HFFc6 (cell line): ENCODE data around the gene DEGS2. TPM values are rescaled to one million over a fixed set of nuclear protein-coding genes. Genes with fewer than 3 reads are reported as not detected.

ENCODE experiments used
- DNase-seq: peaks from one replicate; pipeline ENCODE4 v3.0.0-alpha.2; 2018
- H3K27ac Mint-ChIP-seq: 2 replicates; pipeline ENCODE4 v1.8.0; 2020; ENCODE audit warnings: mild to moderate bottlenecking, mixed read lengths
- H3K27me3 Mint-ChIP-seq: 2 replicates; pipeline ENCODE4 v1.8.0; 2021; ENCODE audit warnings: mild to moderate bottlenecking, moderate library complexity, mixed read lengths; ENCODE audit not compliant: insufficient read depth
- H3K36me3 Mint-ChIP-seq: 2 replicates; pipeline ENCODE4 v1.8.0; 2021; ENCODE audit warnings: low read depth, mixed read lengths
- H3K4me1 Mint-ChIP-seq: 2 replicates; pipeline ENCODE4 v1.8.0; 2020; ENCODE audit warnings: low read depth, mixed read lengths
- H3K4me3 Mint-ChIP-seq: 2 replicates; pipeline ENCODE4 v1.8.0; 2020; ENCODE audit warnings: mild to moderate bottlenecking, moderate library complexity, mixed read lengths
- H3K9me3 Mint-ChIP-seq: 2 replicates; pipeline ENCODE4 v1.8.0; 2020; ENCODE audit warnings: mild to moderate bottlenecking, mixed read lengths
- total RNA-seq, 6 experiments: library from RNA; stranded (reverse); fragmentation: NEBNext Ultra II Directional; extraction: Animal tissue kit (Norgen Biotek cat#: 25700); gene quantifications; 2 replicates in 1 of 6; 3 replicates in 5 of 6; pipeline ENCODE4 v1.2.3, GENCODE V29; 2021
- TF ChIP-seq, protein P1 (sequence below): fragments of 200-600 bp; sonication (generic); IDR thresholded peaks from 2 replicates; pipeline ENCODE4 v1.5.0; 2021; ENCODE audit warnings: antibody characterized with exemption, mild to moderate bottlenecking

Gene DEGS2
- total RNA-seq, 6 experiments from 2014 or later, result not detected

DNA sequence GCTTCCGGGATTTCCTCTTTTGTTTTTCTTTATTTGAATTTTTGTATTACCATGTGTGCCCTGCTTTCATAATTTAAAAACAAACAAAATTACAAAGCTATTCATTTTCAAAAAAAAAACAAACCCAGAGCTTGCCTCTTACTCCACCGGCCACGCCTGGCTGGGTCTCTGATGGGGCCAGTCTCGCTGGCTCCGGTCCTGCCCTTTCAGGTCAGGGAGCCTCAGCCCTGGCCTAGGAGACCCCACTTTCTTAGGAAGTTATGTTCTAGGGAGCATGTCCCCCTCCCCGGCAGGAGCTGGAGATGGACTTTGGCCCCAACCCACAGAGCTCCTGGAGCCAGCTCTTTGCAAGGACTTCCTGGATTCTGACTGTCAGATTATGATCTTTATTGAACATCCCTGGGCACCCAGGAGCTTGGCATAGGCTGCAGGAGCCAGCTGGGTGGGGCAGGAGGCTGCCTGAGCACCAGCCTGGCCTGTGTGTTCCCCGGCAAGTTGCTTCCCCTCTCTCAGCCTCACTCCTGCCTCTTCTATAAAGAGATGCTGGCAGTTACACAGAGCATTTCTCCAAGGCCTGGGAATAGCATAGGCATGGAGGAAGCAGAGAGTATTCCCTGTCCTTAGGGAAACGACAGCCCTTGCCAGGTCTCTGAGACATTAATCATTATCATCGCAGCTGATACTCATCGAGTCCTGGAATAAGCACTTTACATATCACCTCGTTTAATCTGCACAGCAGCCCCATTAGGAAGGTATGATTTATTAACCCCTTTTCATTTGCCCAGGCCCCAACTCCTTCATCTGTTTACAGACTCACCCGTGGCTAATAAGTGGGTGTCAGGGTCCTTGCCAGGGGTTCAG lies 3.5 kb downstream of the DEGS2 start:
- TF ChIP-seq, protein P1, sequence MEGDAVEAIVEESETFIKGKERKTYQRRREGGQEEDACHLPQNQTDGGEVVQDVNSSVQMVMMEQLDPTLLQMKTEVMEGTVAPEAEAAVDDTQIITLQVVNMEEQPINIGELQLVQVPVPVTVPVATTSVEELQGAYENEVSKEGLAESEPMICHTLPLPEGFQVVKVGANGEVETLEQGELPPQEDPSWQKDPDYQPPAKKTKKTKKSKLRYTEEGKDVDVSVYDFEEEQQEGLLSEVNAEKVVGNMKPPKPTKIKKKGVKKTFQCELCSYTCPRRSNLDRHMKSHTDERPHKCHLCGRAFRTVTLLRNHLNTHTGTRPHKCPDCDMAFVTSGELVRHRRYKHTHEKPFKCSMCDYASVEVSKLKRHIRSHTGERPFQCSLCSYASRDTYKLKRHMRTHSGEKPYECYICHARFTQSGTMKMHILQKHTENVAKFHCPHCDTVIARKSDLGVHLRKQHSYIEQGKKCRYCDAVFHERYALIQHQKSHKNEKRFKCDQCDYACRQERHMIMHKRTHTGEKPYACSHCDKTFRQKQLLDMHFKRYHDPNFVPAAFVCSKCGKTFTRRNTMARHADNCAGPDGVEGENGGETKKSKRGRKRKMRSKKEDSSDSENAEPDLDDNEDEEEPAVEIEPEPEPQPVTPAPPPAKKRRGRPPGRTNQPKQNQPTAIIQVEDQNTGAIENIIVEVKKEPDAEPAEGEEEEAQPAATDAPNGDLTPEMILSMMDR, result no peak
- DNase-seq, result no peak
- Mint-ChIP-seq H3K4me3 (no peak overlapping the region), H3K27ac (no peak overlapping the region), H3K36me3 (peaks cover 7% of the 10 kb centered on the region), H3K27me3 (peaks cover 33% of the 10 kb centered on the region), H3K9me3 (peaks cover 17% of the 10 kb centered on the region), H3K4me1 (no peaks in the 10 kb centered on the region)

DNA sequence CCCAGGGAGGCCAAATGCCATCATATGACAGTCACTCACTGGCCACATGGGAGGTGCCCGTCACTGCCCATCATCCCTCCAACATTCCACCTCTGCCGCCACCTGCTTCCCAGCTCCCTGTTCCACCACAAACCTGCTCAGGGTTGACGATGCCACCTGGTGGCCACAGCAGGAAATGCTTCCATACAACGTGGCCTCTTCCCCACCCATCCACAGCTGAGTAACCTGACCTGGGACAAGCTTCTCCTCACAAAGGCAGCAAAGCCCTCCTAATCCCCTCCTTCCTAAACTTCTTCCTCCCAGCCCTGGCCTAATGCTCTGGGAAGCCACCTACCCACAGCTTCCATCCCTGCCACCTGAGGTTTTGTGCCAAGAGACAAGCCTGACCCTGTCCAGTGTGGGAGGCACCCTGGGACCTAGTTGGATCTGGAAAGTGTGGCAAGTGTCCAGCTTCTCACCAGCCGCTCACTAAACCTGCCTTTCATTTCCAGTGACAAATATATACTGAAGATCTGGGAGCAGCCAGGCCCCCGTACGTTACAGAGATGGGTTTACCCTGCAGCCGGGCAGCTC lies 4.3 kb downstream of the DEGS2 start:
- Mint-ChIP-seq H3K4me1 (no peaks in the 10 kb centered on the region), H3K27me3 (peaks cover 26% of the 10 kb centered on the region), H3K36me3 (peaks cover 7% of the 10 kb centered on the region), H3K27ac (no peak overlapping the region), H3K9me3 (peaks cover 17% of the 10 kb centered on the region), H3K4me3 (no peak overlapping the region)
- peak; percentile 4 for DNase-seq
- TF ChIP-seq, protein P1, result peak; percentile 78

DNA sequence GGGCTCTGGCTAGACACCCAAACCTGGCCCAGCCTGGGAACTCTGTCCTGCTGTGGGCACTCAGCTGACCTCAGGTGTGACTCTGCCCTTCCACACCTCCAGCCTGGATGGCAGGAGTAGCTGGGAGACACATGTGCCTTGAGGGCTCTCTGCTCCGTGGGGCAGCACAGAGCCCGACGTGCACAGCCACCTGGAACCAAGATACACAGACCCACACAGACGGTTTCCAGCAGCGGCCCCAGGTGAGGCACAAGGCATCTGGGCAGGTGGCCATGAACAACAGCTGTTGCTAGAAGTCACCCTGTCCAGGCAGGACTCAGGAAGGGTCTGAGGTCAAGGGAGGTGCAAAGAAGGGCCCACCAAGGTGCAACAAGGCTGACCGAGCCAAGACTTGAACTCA lies 5.9 kb downstream of the DEGS2 start:
- no peak overlapping the region for H3K4me3 Mint-ChIP-seq
- H3K27ac Mint-ChIP-seq, result no peak overlapping the region
- H3K9me3 Mint-ChIP-seq, result peaks cover 17% of the 10 kb centered on the region
- H3K27me3 Mint-ChIP-seq, result peaks cover 28% of the 10 kb centered on the region
- no peak for DNase-seq
- TF ChIP-seq, protein P1, result no peak
- H3K36me3 Mint-ChIP-seq, result peaks cover 7% of the 10 kb centered on the region
- no peaks in the 10 kb centered on the region for H3K4me1 Mint-ChIP-seq

DNA sequence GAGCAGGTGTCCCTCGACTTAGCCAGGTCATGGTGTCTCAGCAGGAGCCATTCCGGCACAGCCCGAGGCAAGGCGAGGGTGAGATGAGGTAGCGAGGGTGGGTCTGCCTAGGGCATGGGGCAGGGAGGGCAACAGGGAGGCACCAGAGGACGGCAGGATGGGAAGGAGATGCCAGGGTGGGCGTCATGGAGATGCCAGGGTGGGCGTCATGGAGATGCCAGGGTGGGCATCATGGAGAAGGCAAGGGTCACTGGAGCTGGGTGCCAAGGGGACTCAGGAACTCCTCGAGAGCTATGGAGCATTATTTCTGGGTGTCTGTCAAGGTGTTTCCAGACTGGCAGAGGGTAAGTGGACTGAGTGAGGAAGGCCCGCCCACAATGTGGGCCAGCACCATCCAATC lies 7.4 kb downstream of the DEGS2 start:
- no peak overlapping the region for H3K4me3 Mint-ChIP-seq
- H3K27me3 Mint-ChIP-seq, result peaks cover 21% of the 10 kb centered on the region
- no peaks in the 10 kb centered on the region for H3K4me1 Mint-ChIP-seq

DNA sequence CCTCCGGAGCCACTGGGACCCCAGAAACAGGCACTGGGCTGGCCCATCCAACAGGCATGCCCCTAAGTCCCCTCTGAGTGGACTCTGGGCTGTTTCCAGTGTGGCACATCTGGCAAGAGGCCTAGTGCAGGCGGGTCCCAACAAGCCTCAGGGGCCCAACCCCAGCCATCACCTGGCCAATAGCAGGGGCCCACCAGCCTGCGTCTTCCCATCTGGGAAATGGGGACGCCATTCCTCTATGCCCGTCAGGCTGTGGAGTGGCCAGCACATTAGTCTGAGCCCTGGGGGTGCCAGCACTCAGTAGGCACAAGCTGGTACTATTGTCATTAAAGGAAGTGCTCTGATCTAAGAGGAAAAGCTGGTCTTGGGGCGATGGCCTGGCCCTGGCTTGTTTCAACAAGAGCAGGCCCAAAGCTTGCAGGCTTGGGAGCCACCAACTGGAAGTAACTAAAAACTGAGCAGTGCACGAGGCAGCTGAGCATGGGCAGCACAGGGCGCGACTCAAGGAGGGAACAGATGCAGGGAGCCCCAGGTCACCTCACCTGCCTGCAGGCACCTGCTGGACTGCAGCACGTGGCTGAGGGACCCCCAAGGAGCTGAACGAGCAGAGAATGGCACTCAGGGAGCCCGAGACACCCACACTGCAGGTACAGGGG lies 8.4 kb downstream of the DEGS2 start:
- DNase-seq, result no peak
- H3K27me3 Mint-ChIP-seq, result peaks cover 19% of the 10 kb centered on the region
- H3K27ac Mint-ChIP-seq, result no peak overlapping the region
- H3K9me3 Mint-ChIP-seq, result peaks cover 17% of the 10 kb centered on the region
- no peak overlapping the region for H3K4me3 Mint-ChIP-seq
- H3K36me3 Mint-ChIP-seq, result peaks cover 7% of the 10 kb centered on the region
- TF ChIP-seq, protein P1, result no peak
- no peaks in the 10 kb centered on the region for H3K4me1 Mint-ChIP-seq

More for the DNA sequence above, 7.4 kb downstream of the DEGS2 start:
- Mint-ChIP-seq H3K9me3 (peaks cover 17% of the 10 kb centered on the region), H3K36me3 (peaks cover 7% of the 10 kb centered on the region), H3K27ac (no peak overlapping the region)
- no peak for DNase-seq
- TF ChIP-seq, protein P1, result no peak
